GM12801 (cell line): Measurements from ENCODE around the gene SERPINE1.

Experiments used
- CTCF ChIP-seq: IDR thresholded peaks from one replicate; pipeline ENCODE4 v1.5.1; 2011; ENCODE audit warnings: control low read depth; ENCODE audit not compliant: insufficient read length; ENCODE audit errors: extremely low read depth

SERPINE1 gene

DNA sequence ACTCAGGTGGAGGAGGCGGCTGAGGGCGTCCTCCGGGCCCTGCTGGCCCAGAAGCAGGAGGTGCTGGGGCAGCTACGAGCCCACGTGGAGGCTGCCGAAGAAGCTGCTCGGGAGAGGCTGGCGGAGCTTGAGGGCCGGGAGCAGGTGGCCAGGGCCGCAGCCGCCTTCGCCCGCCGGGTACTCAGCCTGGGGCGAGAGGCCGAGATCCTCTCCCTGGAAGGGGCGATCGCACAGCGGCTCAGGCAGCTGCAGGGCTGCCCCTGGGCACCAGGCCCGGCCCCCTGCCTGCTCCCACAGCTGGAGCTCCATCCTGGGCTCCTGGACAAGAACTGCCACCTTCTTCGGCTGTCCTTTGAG is 38.9 kb upstream of the SERPINE1 start:
- no peak for TF ChIP-seq CTCF

- no peak for TF ChIP-seq CTCF
These were observed 37.9 kb upstream of the SERPINE1 start for GRCh38 chr7:101088858-101089529.

GRCh38 chr7:101089876-101090275 is 37.0 kb upstream of the SERPINE1 start:
- TF ChIP-seq CTCF = no peak

DNA sequence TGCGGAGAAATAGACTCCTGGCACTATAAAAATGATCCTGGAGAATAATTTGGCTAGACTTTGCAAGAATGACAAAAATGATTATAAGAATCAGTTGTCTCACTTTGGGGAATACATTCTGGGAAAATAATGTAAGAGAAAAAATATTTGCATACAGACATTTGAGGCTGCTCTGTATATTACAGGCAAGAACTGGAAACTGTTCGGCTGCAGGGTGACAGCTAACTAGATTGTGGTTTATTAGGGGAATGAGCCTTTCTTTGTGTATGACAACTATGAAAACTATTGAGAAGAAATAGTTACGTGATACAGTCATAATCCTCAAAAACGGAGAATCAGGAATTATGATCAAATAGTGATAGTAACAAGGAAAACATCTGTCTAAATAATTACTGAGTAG is 33.0 kb upstream of the SERPINE1 start:
- TF ChIP-seq CTCF = no peak

- no peak for TF ChIP-seq CTCF
These were observed 32.5 kb upstream of the SERPINE1 start for GRCh38 chr7:101094376-101094775.

- no peak for TF ChIP-seq CTCF
These were observed 32.0 kb upstream of the SERPINE1 start for GRCh38 chr7:101094791-101095375.

DNA sequence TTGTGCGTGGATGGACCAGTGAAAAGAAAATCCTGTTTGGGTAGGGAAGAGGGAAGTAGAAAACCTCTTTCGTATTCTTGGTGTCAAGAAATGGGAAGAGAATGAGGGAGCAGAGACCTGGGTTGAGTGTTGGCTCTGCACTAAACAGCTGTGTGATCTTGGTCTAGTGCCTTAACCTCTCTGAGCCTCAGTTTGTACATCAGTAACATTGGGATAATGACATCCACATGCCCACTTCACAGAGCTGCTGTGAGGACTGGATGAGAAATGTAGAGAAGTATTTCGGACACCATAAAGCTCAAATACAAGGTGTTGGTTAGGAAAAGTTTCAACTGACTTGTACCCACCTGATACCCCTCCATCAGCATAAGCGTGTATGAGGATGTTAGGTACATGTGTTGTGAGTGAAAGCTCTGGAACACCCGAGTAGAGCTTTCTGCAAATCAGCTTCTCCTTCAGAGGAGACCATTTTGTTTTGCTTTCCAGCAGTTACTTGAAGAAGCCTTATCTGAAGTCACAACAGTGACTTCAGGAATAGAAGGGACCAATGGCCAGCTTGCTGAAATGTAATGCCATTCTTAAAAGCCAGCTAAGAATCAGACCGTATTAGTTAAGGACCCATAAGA is 30.5 kb upstream of the SERPINE1 start:
- no peak for TF ChIP-seq CTCF
